H1 (cell line): Measurements from ENCODE around the gene NEK10. TPM values are rescaled to one million over a fixed set of nuclear protein-coding genes. Genes with fewer than 3 reads are reported as not detected.

ENCODE experiments used
- CEBPB ChIP-seq: IDR thresholded peaks from 2 replicates; pipeline ENCODE4 v1.6.1; 2012; ENCODE audit warnings: low read depth, low read length
- CTCF ChIP-seq, 3 experiments: IDR thresholded peaks; 1 replicate in 2 of 3; 2 replicates in 1 of 3; pipeline versions ENCODE4 v1.5.1 to v1.6.1; 2011; ENCODE audit warnings: low read length in 3 of 3, mild to moderate bottlenecking in 3 of 3, inconsistent platforms in 2 of 3, low read depth in 1 of 3, moderate library complexity in 1 of 3; ENCODE audit not compliant: insufficient read depth in 1 of 3; ENCODE audit errors: control extremely low read depth in 1 of 3
- KDM1A ChIP-seq: fragments of 200-600, 300-600 bp; sonication (generic); IDR thresholded peaks from 2 replicates; pipeline ENCODE4 v1.7.1; 2016; ENCODE audit warnings: mild to moderate bottlenecking, low read length, borderline replicate concordance
- KDM5A ChIP-seq: fragments of 200-600 bp; IDR thresholded peaks from 2 replicates; pipeline ENCODE4 v1.7.1; 2012; ENCODE audit warnings: mild to moderate bottlenecking, low read length, inconsistent platforms, mixed read lengths
- SP1 ChIP-seq: IDR thresholded peaks from 2 replicates; pipeline ENCODE4 v1.6.1; 2011; ENCODE audit warnings: low read depth, low read length
- polyA plus RNA-seq, 7 experiments: library from polyadenylated mRNA; depleted of rRNA in 3 of 7; stranded (reverse) in 5 of 7; unstranded in 2 of 7; fragments of >200 nt in 5 of 7; fragments of 200-250 nt in 2 of 7; gene quantifications; 1 replicate in 5 of 7; 2 replicates in 1 of 7; 4 replicates in 1 of 7; pipeline versions ENCODE4 v1.2.1 to v1.2.3, GENCODE V29; 2011 to 2013; ENCODE audit warnings: missing spikeins in 2 of 7, mixed read lengths in 2 of 7
- total RNA-seq: library from RNA; stranded (reverse); fragmentation: NEBNext Ultra II Directional; extraction: Animal tissue kit (Norgen Biotek cat#: 25700); gene quantifications from 2 replicates; pipeline ENCODE4 v1.2.1, GENCODE V29; 2021

The NEK10 gene
- total and polyA plus RNA-seq, 2 of the 8 experiments (the other 6 are each of a cell fraction or from before 2014, with no cell fraction given), result 0.18 to 0.50 TPM

- TF ChIP-seq CTCF (IDR thresholded peaks at IDR 0.05; ENCODE audit: control extremely low read depth in 1 of 3, insufficient read depth in 1 of 3, low read depth in 1 of 3, low read length in 3 of 3) (no peak), KDM5A (no peak), CEBPB (no peak), KDM1A (no peak), SP1 (no peak)
Observed at GRCh38 chr3:27193056-27193455, 176.1 kb downstream of the NEK10 start (continued).
